Common myeloid progenitor, CD34-positive (primary cell): ENCODE measurements around the gene PHKB.
A peak's percentile ranks its signal among the peaks of the same experiment; 100 is the strongest.

Source experiments
- CTCF ChIA-PET: fragments of 350-600 bp; sonication (Branson Sonifier 250); formaldehyde crosslinking; loops from one replicate; lab custom pipeline; 2021; ENCODE audit warnings: antibody characterized with exemption; lab: Charles Lee
- POLR2A ChIA-PET: fragments of 350-600 bp; sonication (Branson Sonifier 250); formaldehyde crosslinking; loops from one replicate; lab custom pipeline; 2021; ENCODE audit warnings: antibody characterized with exemption; lab: Charles Lee
- DNase-seq, 3 donors: peaks; one replicate each; pipeline versions ENCODE4 v3.0.0 to v3.0.0-alpha.2; 2013
- H3K27ac ChIP-seq, 2 experiments: 1 replicate in 1 of 2; 2 replicates in 1 of 2; pipeline ENCODE4 v1.7.0; 2013; ENCODE audit warnings: inconsistent platforms in 2 of 2, low read length in 2 of 2, mild to moderate bottlenecking in 2 of 2, low read depth in 1 of 2, moderate library complexity in 1 of 2; ENCODE audit not compliant: severe bottlenecking in 2 of 2, insufficient read depth in 1 of 2, poor library complexity in 1 of 2
- H3K27me3 ChIP-seq, 5 experiments: replicated peaks in 2 of 5; 1 replicate in 3 of 5; 2 replicates in 2 of 5; pipeline versions ENCODE4 v1.6.1 to v1.7.0; 2013; ENCODE audit warnings: low read length in 4 of 5, mild to moderate bottlenecking in 2 of 5, moderate library complexity in 2 of 5, inconsistent platforms in 1 of 5; ENCODE audit not compliant: insufficient read depth in 5 of 5, control insufficient read depth in 4 of 5
- H3K36me3 ChIP-seq, 4 experiments: 1 replicate in 2 of 4; 2 replicates in 2 of 4; pipeline versions ENCODE4 v1.6.1 to v1.7.0; 2013; ENCODE audit warnings: low read length in 3 of 4, control low read depth in 1 of 4, mild to moderate bottlenecking in 1 of 4; ENCODE audit not compliant: control insufficient read depth in 4 of 4, insufficient read depth in 4 of 4
- H3K4me1 ChIP-seq, 4 experiments: 1 replicate in 3 of 4; 2 replicates in 1 of 4; pipeline versions ENCODE4 v1.6.1 to v1.7.1; 2013; ENCODE audit warnings: low read length in 3 of 4, mild to moderate bottlenecking in 3 of 4, control low read depth in 1 of 4, inconsistent platforms in 1 of 4, moderate library complexity in 1 of 4; ENCODE audit not compliant: control insufficient read depth in 4 of 4, insufficient read depth in 4 of 4; ENCODE audit errors: control extremely low read depth in 1 of 4
- H3K4me3 ChIP-seq, 7 experiments: 1 replicate in 4 of 7; 2 replicates in 3 of 7; pipeline versions ENCODE4 v1.5.1 to v1.7.0; 2013; ENCODE audit warnings: mild to moderate bottlenecking in 7 of 7, low read length in 6 of 7, moderate library complexity in 6 of 7, inconsistent platforms in 2 of 7, low read depth in 2 of 7, control low read depth in 1 of 7; ENCODE audit not compliant: insufficient read depth in 4 of 7, control insufficient read depth in 1 of 7; ENCODE audit errors: extremely low read depth in 1 of 7
- H3K9me3 ChIP-seq, 5 experiments: 1 replicate in 4 of 5; 2 replicates in 1 of 5; pipeline versions ENCODE4 v1.6.1 to v1.7.1; 2013; ENCODE audit warnings: low read length in 4 of 5, mild to moderate bottlenecking in 2 of 5, inconsistent platforms in 1 of 5, low read depth in 1 of 5, moderate library complexity in 1 of 5; ENCODE audit not compliant: control insufficient read depth in 4 of 5, insufficient read depth in 2 of 5; ENCODE audit errors: control extremely low read depth in 1 of 5
- WGBS: methylation state at CpG from one replicate; pipeline ENCODE4 v1.1.5; 2013; ENCODE audit not compliant: insufficient coverage; 5-methylcytosine and 5-hydroxymethylcytosine counted together

PHKB gene

DNA sequence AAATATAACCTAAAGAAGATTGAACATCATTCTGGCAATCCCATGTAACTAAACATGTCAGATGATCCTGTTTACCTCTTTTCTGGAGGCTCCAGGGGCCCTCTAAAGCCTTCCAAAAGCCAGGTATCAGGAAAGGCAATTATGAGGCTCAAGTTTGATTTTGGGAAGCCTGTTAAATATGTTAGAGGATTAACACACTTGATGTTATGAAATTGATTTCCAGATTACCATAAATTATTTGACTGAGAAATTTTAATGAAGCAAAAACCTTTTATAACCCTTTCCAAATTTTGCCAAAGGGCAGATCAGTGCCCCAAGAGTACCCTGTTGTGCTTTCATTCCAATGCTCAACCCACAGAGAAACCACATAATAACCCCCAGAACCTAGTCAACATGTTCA, 29.3 kb downstream of the PHKB start:
- peaks cover 4 to 34% (median 11%) of the 10 kb centered on the region in 4 experiments for H3K4me1 ChIP-seq
- no peak overlapping the region for H3K27ac ChIP-seq
- peaks cover 0 to 22% (median 5%) of the 10 kb centered on the region in 4 experiments for H3K36me3 ChIP-seq
- CTCF ChIA-PET: interaction anchor here (1.3 kb wide), 1 partner anchor 13 kb away, joined by 4 read pairs; no protein-coding TSS in a partner anchor
- no peak for DNase-seq
- no peaks in the 10 kb centered on the region for H3K27me3 ChIP-seq
- POLR2A ChIA-PET: no interaction called here
- H3K4me3 ChIP-seq: no peak overlapping the region
- H3K9me3 ChIP-seq: peaks cover 3 to 69% (median 20%) of the 10 kb centered on the region in 5 experiments

DNA sequence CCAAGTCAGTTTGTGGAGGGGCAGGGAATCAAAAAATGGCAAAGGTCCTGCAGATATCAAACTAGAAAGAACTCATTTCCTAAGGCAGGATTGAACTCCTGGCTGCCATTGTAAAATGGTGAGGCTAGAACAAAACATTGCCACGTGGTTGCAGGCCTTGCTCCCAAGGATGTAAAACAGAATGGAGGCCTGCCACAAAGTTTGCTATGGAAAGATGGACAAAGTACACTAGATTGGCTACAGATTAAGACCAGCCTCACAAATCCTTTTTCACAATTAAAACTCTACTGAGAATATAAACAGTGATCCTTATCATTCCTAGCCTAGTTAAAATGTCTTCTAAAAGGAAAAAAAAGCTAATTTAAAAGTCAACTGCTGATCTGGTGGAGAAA, 30.9 kb downstream of the PHKB start:
- Histone ChIP-seq H3K4me1 (peaks cover 4 to 34% (median 11%) of the 10 kb centered on the region in 4 experiments), H3K9me3 (peaks cover 3 to 64% (median 18%) of the 10 kb centered on the region in 5 experiments), H3K36me3 (peaks cover 0 to 28% (median 5%) of the 10 kb centered on the region in 4 experiments), H3K27me3 (no peaks in the 10 kb centered on the region), H3K4me3 (peak overlapping the region in 1 of 7 experiments; percentile 39), H3K27ac (peak overlapping the region in 1 of 2 experiments; percentile 6)
- no CpG with 5 or more reads among the region's 1 CpG for WGBS
- CTCF ChIA-PET: interaction anchor here (1.1 to 1.3 kb wide), 2 partner anchors 12 to 15 kb away, joined by 3 to 4 read pairs; no protein-coding TSS in a partner anchor
- DNase-seq: no peak
- POLR2A ChIA-PET: no interaction called here

DNA sequence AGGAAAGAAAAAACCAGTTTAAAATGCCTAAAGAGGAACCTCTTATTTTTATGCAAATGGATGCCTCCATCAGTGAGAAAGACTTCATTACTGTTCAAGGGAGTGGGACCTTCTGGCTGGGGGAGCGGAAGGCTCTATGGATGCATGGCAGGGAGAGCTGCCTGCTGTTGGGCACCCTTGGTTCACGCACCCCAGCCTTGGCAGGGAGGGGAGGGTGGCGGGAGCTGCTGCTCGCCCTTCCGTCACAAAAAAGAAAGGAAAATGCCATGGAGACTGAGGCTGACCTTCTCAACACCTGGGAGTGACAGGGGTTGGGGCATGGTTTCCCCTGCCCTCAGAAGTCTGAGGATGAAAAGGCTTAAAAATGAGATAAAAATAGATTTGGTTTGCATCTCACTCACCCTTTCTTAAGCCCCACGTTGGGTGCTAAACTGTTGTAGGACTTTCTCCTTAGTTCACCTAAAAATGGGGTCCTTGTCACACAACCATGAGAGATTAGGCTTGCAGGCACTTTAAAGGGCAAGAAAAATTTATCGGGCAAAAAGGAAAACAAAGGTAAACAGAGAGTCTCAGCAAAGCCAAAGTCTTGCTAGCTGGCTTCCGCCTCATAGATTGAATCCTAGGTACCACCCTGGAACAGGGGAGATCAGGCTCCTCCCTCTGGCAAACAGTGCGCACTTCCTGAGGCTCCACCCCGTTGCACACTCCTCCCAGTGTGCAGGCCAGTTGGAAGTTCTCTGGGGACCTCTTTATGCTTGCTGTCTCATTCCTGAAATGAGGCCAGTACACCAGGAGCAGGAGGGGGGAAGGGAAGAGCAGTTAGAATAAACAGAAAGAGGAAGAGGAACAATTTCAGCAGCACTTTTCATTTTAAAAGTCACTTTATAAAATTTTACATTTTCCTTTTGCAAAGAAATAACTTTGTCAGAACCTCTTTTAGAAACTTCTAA, 31.6 kb downstream of the PHKB start:
- H3K4me1 ChIP-seq: peaks cover 4 to 34% (median 11%) of the 10 kb centered on the region in 4 experiments
- H3K27me3 ChIP-seq: no peaks in the 10 kb centered on the region
- peaks cover 0 to 30% (median 6%) of the 10 kb centered on the region in 4 experiments for H3K36me3 ChIP-seq
- 87% methylated on average over 6 of the region's 10 CpGs for WGBS
- POLR2A ChIA-PET: no interaction called here
- H3K4me3 ChIP-seq: peak overlapping the region in 5 of 7 experiments; percentile 10 to 42 (median 24)
- peaks cover 3 to 58% (median 18%) of the 10 kb centered on the region in 5 experiments for H3K9me3 ChIP-seq
- peak in 2 of 3 donors; percentile 34 to 54 for DNase-seq
- peak overlapping the region; percentile 10 to 78 for H3K27ac ChIP-seq
- CTCF ChIA-PET: interaction anchor here (1.1 to 1.7 kb wide), 2 partner anchors 16 to 32 kb away, joined by 3 to 7 read pairs; partner anchors contain the start of genes ITFG1 and PHKB

DNA sequence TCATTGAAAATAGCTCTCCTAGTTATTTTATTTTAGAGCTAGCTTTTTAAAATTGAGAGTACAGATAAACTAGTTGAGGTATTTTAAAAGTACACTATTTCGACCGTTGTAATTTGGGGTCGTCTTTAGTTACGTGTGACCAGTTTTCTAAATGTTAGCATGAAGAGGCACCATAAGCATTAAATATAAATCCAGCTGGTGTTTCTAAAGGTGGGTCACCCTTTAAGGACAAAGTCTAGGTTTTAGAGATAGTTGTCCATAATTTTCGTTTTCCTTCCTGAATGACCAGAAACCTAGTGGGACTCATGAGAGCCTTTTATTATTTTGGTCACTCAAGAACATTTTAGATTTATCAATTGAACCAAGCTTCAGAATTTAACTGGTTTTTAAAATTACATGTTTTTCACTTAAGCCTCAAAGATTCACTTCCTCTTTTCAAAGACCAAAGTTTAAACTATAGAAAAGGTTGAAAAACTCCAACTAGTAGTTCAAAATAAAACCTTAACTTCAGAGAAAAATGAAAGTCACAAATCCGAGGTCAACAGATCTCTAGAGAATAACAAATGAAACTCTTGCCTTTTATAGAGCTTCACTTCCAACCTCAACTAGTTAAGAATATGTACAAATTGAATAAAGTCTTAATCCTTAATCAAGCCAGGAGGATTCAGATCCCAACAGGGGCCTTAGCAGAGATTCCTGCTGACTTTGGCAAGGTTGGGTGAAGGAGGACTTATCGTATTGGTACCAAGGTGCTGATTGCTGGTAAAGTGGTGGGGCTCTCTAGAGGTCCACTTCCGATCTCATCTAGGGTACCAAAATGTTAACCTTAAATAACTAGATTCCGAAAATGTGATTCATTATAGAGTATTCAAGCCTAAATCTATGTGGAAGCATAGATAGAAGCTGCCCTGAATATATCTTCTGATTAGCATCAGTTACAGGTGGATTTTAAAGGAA, 32.5 kb downstream of the PHKB start:
- ChIA-PET CTCF (interaction anchor here (0.6 to 1.7 kb wide), 2 partner anchors 19 to 33 kb away, joined by 3 to 7 read pairs; partner anchors contain the start of genes ITFG1 and PHKB), POLR2A (interaction anchor here (1.6 kb wide), 1 partner anchor 32 kb away, joined by 4 read pairs; the partner anchor contains the start of genes ITFG1 and PHKB)
- Histone ChIP-seq H3K27me3 (no peaks in the 10 kb centered on the region), H3K36me3 (peaks cover 3 to 36% (median 11%) of the 10 kb centered on the region in 4 experiments), H3K27ac (peak overlapping the region; percentile 10 to 78), H3K4me1 (peaks cover 4 to 34% (median 11%) of the 10 kb centered on the region in 4 experiments), H3K4me3 (peak overlapping the region in 5 of 7 experiments; percentile 4 to 42 (median 22)), H3K9me3 (peaks cover 3 to 48% (median 16%) of the 10 kb centered on the region in 5 experiments)
- WGBS: 97% methylated on average over 5 of the region's 9 CpGs
- peak in 2 of 3 donors; percentile 44 to 58 for DNase-seq

GRCh38 chr16:47499080-47499699, 38.1 kb downstream of the PHKB start:
- Histone ChIP-seq H3K4me1 (peaks cover 0 to 5% (median 0%) of the 10 kb centered on the region in 4 experiments), H3K9me3 (peaks cover 0 to 6% (median 0%) of the 10 kb centered on the region in 5 experiments), H3K36me3 (peaks cover 23 to 76% (median 38%) of the 10 kb centered on the region in 4 experiments), H3K27me3 (no peaks in the 10 kb centered on the region), H3K4me3 (no peak overlapping the region), H3K27ac (no peak overlapping the region)
- POLR2A ChIA-PET: no interaction called here
- 100% methylated on average over 1 of the region's 2 CpGs for WGBS
- no peak for DNase-seq
- CTCF ChIA-PET: no interaction called here

DNA sequence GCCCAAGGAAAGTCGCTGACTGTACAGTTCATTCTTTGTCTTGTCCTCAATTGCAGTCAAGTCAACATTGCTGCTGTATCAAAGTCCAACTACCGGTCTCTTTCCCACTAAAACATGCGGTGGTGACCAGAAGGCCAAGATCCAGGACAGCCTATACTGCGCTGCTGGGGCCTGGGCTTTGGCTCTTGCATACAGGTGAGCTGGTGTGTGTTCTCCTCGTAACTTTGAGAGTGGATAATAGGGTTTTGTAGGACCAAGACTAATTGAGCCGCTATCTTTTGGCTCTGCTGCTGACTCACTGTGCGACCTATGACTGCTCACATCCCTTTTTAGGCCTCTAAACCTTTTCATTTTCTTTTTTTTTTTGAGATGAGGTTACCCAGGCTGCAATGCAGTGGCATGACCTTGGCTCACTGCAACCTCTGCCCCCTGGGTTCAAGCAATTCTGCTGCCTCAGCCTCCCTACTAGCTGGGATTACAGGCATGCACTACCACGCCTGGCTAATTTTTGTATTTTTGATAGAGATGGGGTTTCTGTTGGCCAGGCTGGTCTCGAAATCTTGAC, 38.7 kb downstream of the PHKB start:
- POLR2A ChIA-PET: no interaction called here
- CTCF ChIA-PET: no interaction called here
- no peak for DNase-seq
- Histone ChIP-seq H3K36me3 (peaks cover 24 to 82% (median 42%) of the 10 kb centered on the region in 4 experiments), H3K27ac (no peak overlapping the region), H3K9me3 (peaks cover 0 to 4% (median 0%) of the 10 kb centered on the region in 5 experiments), H3K4me3 (no peak overlapping the region), H3K27me3 (no peaks in the 10 kb centered on the region), H3K4me1 (no peaks in the 10 kb centered on the region)
- WGBS: 97% methylated on average over 7 of the region's 9 CpGs
